Mesodermal cell (in vitro differentiated cells): Measurements from ENCODE around the gene MAPK8IP3.

Experiments
- H3K27ac ChIP-seq: 2 replicates; pipeline ENCODE4 v1.7.0; 2013; ENCODE audit warnings: mild to moderate bottlenecking, low read depth, low read length, moderate library complexity; ENCODE audit not compliant: severe bottlenecking
- H3K36me3 ChIP-seq: 2 replicates; pipeline ENCODE4 v1.7.1; 2013; ENCODE audit warnings: mild to moderate bottlenecking, low read length, moderate library complexity; ENCODE audit not compliant: control insufficient read depth, insufficient read depth
- H3K4me1 ChIP-seq: one replicate; pipeline ENCODE4 v1.7.1; 2013; ENCODE audit warnings: mild to moderate bottlenecking, low read length; ENCODE audit not compliant: insufficient read depth, control insufficient read depth, poor library complexity, severe bottlenecking
- H3K4me3 ChIP-seq: 2 replicates; pipeline ENCODE4 v1.7.0; 2013; ENCODE audit warnings: low read length, control low read depth, mild to moderate bottlenecking; ENCODE audit not compliant: insufficient read depth, poor library complexity, severe bottlenecking; ENCODE audit errors: extremely low read depth
- H3K9me3 ChIP-seq: 2 replicates; pipeline ENCODE4 v1.7.1; 2013; ENCODE audit warnings: mild to moderate bottlenecking, low read length, moderate library complexity; ENCODE audit not compliant: control insufficient read depth
- WGBS, 2 experiments: methylation state at CpG; one replicate each; pipeline ENCODE4 v1.1.5; 2013; ENCODE audit warnings: missing lambda C conversion rate in 2 of 2; ENCODE audit not compliant: insufficient coverage in 2 of 2; 5-methylcytosine and 5-hydroxymethylcytosine counted together

The MAPK8IP3 gene

GRCh38 chr16:1749152-1750117 lies 43.4 kb downstream of the MAPK8IP3 start:
- no peaks in the 10 kb centered on the region for H3K9me3 ChIP-seq
- peaks cover 80% of the 10 kb centered on the region for H3K36me3 ChIP-seq
- WGBS, 2 experiments, result 97 to 98% methylated on average over 19 to 28 of the region's 29 CpGs
- no peak overlapping the region for H3K27ac ChIP-seq
- H3K4me3 ChIP-seq, result no peak overlapping the region
- H3K4me1 ChIP-seq, result peaks cover 24% of the 10 kb centered on the region

GRCh38 chr16:1751946-1752345 lies 46.0 kb downstream of the MAPK8IP3 start:
- Histone ChIP-seq H3K9me3 (no peaks in the 10 kb centered on the region), H3K27ac (no peak overlapping the region), H3K4me1 (peaks cover 3% of the 10 kb centered on the region), H3K4me3 (no peak overlapping the region), H3K36me3 (peaks cover 73% of the 10 kb centered on the region)
- WGBS, 2 experiments, result 96% methylated on average over 14 to 16 of the region's 16 CpGs

GRCh38 chr16:1752853-1753252 lies 46.9 kb downstream of the MAPK8IP3 start:
- Histone ChIP-seq H3K27ac (no peak overlapping the region), H3K9me3 (no peaks in the 10 kb centered on the region), H3K4me3 (no peak overlapping the region), H3K36me3 (peaks cover 64% of the 10 kb centered on the region), H3K4me1 (no peaks in the 10 kb centered on the region)
- 96 to 97% methylated on average over 14 of the region's 14 CpGs for WGBS, 2 experiments

GRCh38 chr16:1754204-1754603 lies 48.2 kb downstream of the MAPK8IP3 start:
- H3K9me3 ChIP-seq, result no peaks in the 10 kb centered on the region
- H3K36me3 ChIP-seq, result peaks cover 53% of the 10 kb centered on the region
- H3K27ac ChIP-seq, result no peak overlapping the region
- 92 to 93% methylated on average over 9 of the region's 12 CpGs for WGBS, 2 experiments
- no peaks in the 10 kb centered on the region for H3K4me1 ChIP-seq
- H3K4me3 ChIP-seq, result no peak overlapping the region

GRCh38 chr16:1757714-1758461 lies 51.9 kb downstream of the MAPK8IP3 start:
- 94 to 95% methylated on average over 28 to 33 of the region's 37 CpGs for WGBS, 2 experiments
- H3K4me3 ChIP-seq, result no peak overlapping the region
- no peak overlapping the region for H3K27ac ChIP-seq
- no peaks in the 10 kb centered on the region for H3K4me1 ChIP-seq
- H3K36me3 ChIP-seq, result peaks cover 41% of the 10 kb centered on the region
- H3K9me3 ChIP-seq, result no peaks in the 10 kb centered on the region

- WGBS, 2 experiments, result 97 to 98% methylated on average over 7 to 10 of the region's 18 CpGs
- peaks cover 43% of the 10 kb centered on the region for H3K36me3 ChIP-seq
- H3K27ac ChIP-seq, result no peak overlapping the region
- no peaks in the 10 kb centered on the region for H3K4me1 ChIP-seq
- no peaks in the 10 kb centered on the region for H3K9me3 ChIP-seq
- no peak overlapping the region for H3K4me3 ChIP-seq
Measured at GRCh38 chr16:1758923-1759322, 52.9 kb downstream of the MAPK8IP3 start.

GRCh38 chr16:1759511-1759910 lies 53.5 kb downstream of the MAPK8IP3 start:
- H3K36me3 ChIP-seq, result peaks cover 43% of the 10 kb centered on the region
- no peak overlapping the region for H3K27ac ChIP-seq
- no peaks in the 10 kb centered on the region for H3K9me3 ChIP-seq
- no peak overlapping the region for H3K4me3 ChIP-seq
- no peaks in the 10 kb centered on the region for H3K4me1 ChIP-seq
- WGBS, 2 experiments, result 94 to 97% methylated on average over 17 to 21 of the region's 21 CpGs

GRCh38 chr16:1760911-1761310 lies 54.9 kb downstream of the MAPK8IP3 start:
- Histone ChIP-seq H3K36me3 (peaks cover 51% of the 10 kb centered on the region), H3K4me3 (no peak overlapping the region)
- 93 to 98% methylated on average over 11 to 15 of the region's 15 CpGs for WGBS, 2 experiments

GRCh38 chr16:1761751-1762150 lies 55.8 kb downstream of the MAPK8IP3 start:
- Histone ChIP-seq H3K4me1 (no peaks in the 10 kb centered on the region), H3K4me3 (no peak overlapping the region), H3K36me3 (peaks cover 56% of the 10 kb centered on the region), H3K9me3 (no peaks in the 10 kb centered on the region), H3K27ac (no peak overlapping the region)
- WGBS, 2 experiments, result 89 to 94% methylated on average over 10 to 11 of the region's 15 CpGs

More at GRCh38 chr16:1760911-1761310, 54.9 kb downstream of the MAPK8IP3 start:
- Histone ChIP-seq H3K4me1 (no peaks in the 10 kb centered on the region), H3K9me3 (no peaks in the 10 kb centered on the region), H3K27ac (no peak overlapping the region)

- peaks cover 60% of the 10 kb centered on the region for H3K36me3 ChIP-seq
- no peaks in the 10 kb centered on the region for H3K4me1 ChIP-seq
- 95 to 96% methylated on average over 28 to 30 of the region's 30 CpGs for WGBS, 2 experiments
- H3K27ac ChIP-seq, result no peak overlapping the region
- H3K4me3 ChIP-seq, result no peak overlapping the region
- no peaks in the 10 kb centered on the region for H3K9me3 ChIP-seq
Measured at GRCh38 chr16:1762196-1762878, 56.3 kb downstream of the MAPK8IP3 start.
